HG03457 (cell line): Measurements from ENCODE around the gene MYO1C.
"Not testable (repeated sequence)": the region's sequence is repeated elsewhere in the genome, so short reads cannot be mapped to it uniquely, and the experiment has no call there.

Experiments used
- ATAC-seq: cut with Tn5 transposase; IDR thresholded peaks from one replicate; pipeline ENCODE4 v1.9.1; 2021; ENCODE audit warnings: moderate number of reproducible peaks; ENCODE audit not compliant: unreplicated experiment

Gene MYO1C

DNA sequence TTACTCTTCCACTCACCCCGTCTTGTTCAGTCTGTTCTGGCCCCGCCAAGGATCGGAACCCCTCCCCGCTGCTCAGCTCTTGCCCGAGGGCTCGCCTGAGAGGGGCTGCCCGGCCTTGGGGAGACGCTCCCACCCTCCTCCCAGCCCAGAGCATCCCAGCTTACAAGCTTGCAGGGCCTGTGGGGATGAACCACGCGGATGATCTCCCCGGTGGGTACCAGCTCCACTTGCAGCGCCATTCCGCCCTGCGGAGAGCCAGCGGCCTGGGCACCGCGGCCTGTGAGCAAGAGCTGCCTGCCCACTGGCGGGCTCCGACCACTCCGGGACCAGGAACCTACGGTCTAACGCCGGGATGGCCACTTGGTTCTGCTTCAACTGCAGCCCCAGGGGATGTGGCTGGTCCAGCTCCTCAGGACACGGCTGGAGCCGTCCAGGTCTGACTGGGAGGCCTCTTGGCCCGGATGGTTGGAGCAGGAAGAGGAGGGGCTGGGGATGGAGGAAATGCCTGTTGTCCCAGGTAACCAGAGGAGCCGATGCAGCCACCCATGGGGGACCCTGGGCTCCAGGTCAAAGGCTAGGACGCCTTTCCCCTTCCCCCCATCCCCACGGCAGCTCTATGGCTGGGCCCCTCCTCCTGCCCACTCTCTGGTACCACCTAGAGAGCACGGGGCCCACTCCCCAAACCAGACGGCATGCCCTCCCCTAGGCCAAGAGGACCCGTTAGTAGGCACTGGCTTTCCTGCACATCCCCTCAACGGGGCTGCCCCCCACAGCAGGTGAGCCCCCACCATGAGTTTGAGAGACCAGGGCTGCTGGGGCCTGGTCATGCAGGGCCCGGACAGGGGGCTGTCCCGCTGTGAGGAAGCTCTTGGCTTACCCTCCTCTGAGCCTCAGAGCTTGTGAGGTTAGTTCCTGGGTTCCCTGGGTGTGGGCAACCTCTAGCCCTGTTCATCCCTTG lies at the start of gene MYO1C:
MYO1C (minus strand) TSS at position 438 of the 958 bp plus-strand sequence; CDS start at position 239, 199 bp downstream.
- ATAC-seq, result no peak

- no peak for ATAC-seq
Observed at GRCh38 chr17:1541367-1541904, 49.0 kb upstream of the MYO1C start.

GRCh38 chr17:1539811-1540210 lies 47.3 kb upstream of the MYO1C start:
- no peak for ATAC-seq

DNA sequence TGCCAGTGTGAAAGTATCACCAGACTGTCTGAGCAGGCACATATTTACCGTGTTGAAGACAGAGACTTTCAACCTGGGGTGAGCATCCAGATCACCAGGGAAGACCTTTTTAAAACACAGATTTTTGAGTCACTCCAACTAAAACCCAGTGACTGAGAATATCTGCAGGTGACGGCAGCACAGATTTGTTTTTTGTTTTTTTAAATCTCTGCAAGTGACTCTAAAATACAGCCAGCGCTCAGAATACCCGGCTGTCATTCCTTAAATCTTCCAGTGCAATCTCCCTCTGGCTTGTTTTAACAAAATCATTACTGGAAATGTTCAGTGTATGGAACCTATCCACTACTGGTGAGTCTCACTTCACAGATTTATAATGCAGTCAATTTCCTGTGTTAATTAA lies 43.3 kb upstream of the MYO1C start:
- ATAC-seq, result no peak

GRCh38 chr17:1533661-1534325 lies 41.3 kb upstream of the MYO1C start:
- no peak for ATAC-seq

DNA sequence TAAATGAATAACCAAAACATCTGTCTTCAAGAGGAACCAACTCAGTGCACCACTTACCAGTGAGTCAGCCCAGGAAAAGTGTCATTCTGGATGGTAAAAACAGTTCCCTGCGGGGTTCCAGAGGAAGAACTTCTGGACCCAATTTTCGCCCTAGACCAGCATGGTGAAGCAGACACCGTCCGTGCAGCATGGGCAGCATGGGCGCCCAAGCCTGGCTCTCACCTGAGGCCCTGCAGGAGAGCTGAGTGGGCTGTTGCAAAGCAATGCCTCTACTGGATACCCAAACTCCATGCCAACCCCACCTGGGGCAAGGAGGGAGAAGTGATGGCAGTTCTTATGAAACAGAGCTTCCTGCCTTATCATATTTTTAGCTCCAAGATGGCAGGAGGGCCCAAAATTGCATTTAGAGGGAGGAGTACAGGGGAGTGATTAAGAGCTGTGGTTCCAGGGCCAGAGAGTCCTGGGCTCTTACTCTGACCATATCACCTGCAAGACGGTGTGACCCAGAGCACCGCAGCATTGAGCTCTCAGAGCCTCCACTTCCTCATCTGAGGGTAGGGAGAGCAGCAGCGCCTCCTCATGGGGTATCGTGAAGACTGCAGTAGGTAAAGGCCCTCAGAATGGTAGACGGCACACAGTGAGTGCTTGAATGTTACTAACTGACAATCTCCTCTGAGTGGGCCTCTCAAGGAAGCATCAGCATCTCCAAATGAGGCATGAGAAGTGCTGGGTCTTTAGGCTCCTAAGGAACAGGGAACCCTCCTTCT lies 40.5 kb upstream of the MYO1C start:
- no peak for ATAC-seq

DNA sequence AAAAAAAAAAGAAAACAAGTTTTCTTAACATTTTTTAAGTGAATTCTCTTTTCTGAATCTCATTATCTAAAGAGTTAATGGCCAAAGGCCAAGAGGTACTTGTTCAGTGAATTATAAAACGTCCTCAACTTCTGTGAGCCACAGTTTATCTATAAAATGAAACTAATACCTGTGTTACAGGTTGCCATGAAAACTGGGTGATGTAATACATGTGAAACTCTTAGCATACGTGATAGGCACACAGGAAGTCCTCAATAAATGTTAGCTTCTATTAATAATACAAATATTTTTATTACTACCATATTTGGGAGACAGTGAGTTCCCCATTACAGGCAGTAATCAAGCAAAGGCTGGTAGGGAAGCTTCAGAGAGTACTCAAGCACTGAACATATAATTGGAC lies 37.4 kb upstream of the MYO1C start:
- no peak for ATAC-seq

DNA sequence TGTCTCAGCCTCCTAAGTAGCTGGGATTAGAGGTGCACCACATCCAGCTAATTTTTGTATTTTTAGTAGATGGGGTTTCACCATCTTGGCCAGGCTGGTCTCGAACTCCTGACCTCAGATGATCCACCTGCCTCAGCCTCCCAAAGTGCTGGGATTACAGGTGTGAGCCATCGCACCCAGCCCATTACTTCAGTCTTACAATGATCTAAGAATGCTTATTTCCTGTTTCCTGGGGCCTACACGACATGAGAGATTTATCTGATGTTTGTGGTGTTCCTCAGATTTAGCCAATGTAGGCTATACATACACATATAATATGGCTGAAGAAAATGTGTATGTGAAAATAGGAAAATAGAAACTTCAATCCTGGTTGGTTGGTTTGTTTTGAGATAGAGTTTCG lies 34.4 kb upstream of the MYO1C start:
- not testable (repeated sequence) for ATAC-seq

GRCh38 chr17:1522626-1523025 lies 30.1 kb upstream of the MYO1C start:
- no peak for ATAC-seq

DNA sequence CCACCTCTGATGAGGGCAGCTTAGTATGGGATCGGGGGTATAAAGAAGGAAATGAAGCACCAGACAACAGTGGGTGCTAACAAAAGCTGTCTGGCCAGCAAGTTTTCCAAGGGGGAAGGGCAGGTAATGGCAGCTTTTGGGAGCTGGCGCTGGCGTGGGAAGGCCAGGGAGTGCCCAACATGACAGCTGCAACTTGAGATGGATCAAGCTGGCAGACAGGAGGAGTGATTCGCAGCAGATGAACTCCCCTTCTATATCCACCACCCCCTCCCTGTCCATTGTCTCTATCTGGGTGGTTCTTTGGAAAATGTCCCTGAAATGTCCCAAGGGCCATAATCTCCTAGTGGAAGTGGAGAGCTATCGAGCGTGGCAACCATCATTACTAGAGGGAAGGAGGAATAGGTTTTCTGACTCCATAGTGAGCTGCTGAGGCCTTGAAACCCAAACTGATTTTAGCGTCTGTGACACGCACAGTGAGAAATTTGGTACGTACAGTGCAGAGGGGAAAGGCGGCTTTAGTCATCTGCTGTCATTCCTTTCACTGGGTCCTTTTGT lies 28.7 kb upstream of the MYO1C start:
- no peak for ATAC-seq

DNA sequence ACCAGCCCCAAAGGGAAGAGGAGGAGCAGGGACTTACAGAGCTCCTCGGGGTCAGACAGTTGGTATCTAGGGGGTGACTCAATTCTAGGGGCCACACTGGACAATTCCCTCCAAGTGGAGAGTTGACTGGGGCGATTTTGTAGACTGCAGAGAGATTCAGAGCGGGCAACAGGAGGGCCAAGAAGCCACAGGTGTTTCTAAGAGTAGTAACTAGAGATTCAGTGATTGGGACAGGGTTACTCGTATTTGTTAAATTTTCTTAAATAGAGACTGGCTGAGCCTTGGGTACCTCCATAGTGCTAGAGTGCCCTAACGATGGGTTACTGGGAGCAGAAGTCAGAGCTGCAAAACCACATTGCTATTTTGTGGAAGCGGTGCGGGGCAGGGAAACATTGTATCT lies 27.2 kb upstream of the MYO1C start:
- no peak for ATAC-seq

GRCh38 chr17:1518410-1518809 lies 25.9 kb upstream of the MYO1C start:
- no peak for ATAC-seq

- ATAC-seq, result peak; percentile 70
Observed at GRCh38 chr17:1516388-1517161, 24.1 kb upstream of the MYO1C start, which contains the start of gene INPP5K. Gene INPP5K, minus strand, starts transcription at chr17:1516612. Its CDS starts 113 bp downstream, at chr17:1516499.

DNA sequence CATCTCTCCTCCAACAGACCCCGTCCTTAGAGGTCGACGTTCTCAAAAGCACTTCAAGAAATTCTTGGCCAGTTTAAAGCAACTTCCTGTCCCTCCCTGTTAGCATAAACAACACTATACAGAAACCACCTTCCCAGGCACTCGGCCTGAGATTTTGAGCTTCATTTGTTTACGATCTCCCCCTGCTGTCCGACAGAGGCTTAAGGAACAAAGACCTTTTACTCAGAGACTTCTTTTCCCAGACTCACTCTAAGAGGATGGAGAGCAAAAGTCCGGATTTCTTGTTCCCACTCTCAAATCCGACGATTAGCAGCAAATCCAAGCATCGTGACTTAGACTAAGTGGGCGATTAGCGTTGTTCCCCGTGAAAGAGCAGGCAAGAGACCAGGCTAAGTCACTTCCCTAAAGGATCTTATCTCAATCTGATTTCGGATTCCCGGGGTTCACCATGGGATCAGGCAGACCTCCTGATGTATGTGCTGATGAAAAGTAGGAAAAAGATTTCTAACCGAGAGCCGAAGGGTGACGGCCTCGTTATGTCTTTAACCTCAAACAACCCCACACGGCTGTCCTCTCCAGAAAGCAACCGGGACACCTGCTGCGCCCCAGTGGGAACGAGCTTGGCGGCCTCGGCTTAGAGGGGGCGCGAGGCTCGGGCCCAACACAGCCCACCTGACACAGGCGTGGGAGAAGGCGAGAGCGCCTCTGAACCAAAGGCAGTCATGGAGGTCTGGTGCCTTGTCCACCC lies 23.3 kb upstream of the MYO1C start:
- ATAC-seq, result no peak

- no peak for ATAC-seq
Observed at GRCh38 chr17:1512351-1512750, 19.9 kb upstream of the MYO1C start.

DNA sequence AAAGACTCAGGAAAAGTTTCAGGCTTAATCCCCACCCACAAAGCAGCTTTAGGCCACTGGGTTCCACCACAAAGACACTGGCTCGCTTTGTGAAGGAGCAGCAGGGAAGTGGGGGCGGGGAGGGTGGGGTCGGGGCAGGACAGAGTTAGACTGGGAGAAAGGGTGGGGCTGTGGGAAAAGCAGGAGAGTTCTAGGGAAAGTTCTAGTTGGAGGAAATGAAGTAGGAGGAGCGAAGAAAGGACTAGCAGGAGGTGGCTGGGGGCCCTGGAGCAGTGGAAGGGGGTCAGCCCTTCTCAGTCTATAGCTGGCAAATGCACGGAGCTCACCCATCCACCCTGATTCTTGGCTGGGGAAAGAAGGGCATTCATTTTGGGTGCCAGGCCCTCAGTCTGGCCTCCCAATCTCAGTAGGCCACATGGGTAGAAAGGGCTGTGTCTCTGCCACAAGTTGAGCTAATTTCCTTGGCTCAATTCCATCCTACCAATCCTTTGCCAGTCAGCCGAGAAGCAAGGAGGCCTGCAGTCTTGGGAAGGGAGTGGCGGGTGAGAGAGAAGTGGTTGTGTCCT lies 19.4 kb upstream of the MYO1C start:
- no peak for ATAC-seq

- no peak for ATAC-seq
Observed at GRCh38 chr17:1511290-1511689, 18.8 kb upstream of the MYO1C start.

DNA sequence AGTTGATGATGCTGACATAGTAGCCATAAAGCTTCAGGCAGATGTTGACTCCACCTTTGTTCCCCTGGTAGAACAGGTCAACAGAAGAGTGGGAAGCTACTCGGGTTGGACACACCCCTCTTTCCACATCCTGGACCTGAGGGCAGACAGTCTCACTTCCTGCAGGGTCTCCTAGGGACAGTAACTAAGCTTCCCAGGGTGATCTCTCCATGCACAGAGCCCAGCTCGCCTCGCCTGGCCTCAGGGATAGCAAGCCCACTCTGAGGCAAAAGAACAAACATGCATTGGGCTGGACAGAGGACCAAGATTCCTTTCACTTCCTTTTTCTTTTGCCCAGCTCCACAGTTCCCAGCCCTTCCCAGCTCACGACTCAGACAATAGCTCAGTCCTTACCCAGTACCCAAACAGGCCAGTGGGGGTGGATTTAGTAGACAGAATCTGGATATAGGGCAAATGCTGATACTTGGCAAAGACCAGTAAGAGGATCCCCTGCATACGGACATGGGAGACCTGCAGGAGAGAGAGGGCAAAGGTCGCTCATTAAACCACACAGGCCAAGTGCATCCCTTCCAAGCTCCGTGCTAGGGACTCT lies 16.9 kb upstream of the MYO1C start:
- ATAC-seq, result no peak
